ENCODE measurements around the gene PLN.

Gene PLN

DNA sequence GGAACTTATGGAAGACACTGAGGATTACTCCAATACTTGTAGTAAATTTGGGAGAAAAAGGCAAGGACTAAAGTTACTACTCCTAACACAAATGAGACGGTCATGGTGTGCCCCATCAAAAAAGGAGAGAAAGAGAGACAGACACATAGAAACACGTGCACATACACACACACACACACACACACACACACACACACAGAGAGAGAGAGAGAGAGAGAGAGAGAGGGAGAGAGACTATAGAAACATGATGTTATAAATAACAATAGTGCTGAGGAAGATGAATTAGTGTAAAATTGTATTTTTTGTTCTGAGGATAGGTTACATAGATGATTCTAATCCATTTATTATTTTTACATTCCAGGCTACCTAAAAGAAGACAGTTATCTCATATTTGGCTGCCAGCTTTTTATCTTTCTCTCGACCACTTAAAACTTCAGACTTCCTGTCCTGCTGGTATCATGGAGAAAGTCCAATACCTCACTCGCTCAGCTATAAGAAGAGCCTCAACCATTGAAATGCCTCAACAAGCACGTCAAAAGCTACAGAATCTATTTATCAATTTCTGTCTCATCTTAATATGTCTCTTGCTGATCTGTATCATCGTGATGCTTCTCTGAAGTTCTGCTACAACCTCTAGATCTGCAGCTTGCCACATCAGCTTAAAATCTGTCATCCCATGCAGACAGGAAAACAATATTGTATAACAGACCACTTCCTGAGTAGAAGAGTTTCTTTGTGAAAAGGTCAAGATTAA is 10.5 kb downstream of the PLN start:
- no peak overlapping the region for H3K27ac ChIP-seq (ENCODE audit: low read length)
- H3K27me3 ChIP-seq (ENCODE audit: control insufficient read depth, insufficient read depth, low read length) = no peaks in the 10 kb centered on the region
- H3K9me3 ChIP-seq (ENCODE audit: control insufficient read depth, insufficient read depth, low read length) = no peaks in the 10 kb centered on the region
- H3K36me3 ChIP-seq (ENCODE audit: control insufficient read depth, insufficient read depth, low read length) = no peaks in the 10 kb centered on the region
- H3K4me1 ChIP-seq (ENCODE audit: control insufficient read depth, insufficient read depth, low read length) = no peaks in the 10 kb centered on the region
- H3K4me3 ChIP-seq (ENCODE audit: low read length) = no peak overlapping the region
- WGBS (ENCODE audit: insufficient coverage, insufficient read length) = no CpG with 5 or more reads among the region's 6 CpGs
- no peak for DNase-seq (ENCODE audit: low read depth, low spot score)

DNA sequence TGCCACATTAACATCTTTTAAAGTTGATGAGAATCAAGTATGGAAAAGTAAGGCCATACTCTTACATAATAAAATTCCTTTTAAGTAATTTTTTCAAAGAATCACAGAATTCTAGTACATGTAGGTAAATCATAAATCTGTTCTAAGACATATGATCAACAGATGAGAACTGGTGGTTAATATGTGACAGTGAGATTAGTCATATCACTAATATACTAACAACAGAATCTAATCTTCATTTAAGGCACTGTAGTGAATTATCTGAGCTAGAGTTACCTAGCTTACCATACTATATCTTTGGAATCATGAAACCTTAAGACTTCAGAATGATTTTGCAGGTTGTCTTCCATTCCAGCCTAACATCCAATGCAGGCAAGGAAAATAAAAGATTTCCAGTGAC is 11.6 kb downstream of the PLN start:
- no peaks in the 10 kb centered on the region for H3K9me3 ChIP-seq (ENCODE audit: control insufficient read depth, insufficient read depth, low read length)
- no peaks in the 10 kb centered on the region for H3K4me1 ChIP-seq (ENCODE audit: control insufficient read depth, insufficient read depth, low read length)
- H3K4me3 ChIP-seq (ENCODE audit: low read length) = no peak overlapping the region
- DNase-seq (ENCODE audit: low read depth, low spot score) = no peak
- no peak overlapping the region for H3K27ac ChIP-seq (ENCODE audit: low read length)
- no peaks in the 10 kb centered on the region for H3K36me3 ChIP-seq (ENCODE audit: control insufficient read depth, insufficient read depth, low read length)
- H3K27me3 ChIP-seq (ENCODE audit: control insufficient read depth, insufficient read depth, low read length) = no peaks in the 10 kb centered on the region

DNA sequence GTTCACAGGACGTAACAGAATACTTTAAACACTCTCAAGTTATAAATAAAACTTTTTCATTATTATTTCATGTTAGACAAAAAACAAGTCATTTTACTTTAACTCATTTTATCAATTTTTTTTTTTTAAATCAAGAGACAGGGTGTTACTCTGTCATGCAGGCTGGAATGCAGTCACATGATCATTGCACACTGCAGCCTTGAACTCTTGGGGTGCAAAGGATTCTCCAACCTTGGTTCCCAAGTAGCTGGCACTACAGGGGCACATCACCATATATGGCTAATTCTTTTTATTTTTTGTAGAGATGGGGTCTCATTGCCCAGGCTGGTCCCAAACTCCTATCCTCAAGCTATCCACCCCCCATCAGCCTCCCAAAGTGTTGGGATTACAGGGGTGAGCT is 14.2 kb downstream of the PLN start:
- no peak overlapping the region for H3K27ac ChIP-seq (ENCODE audit: low read length)
- H3K9me3 ChIP-seq (ENCODE audit: control insufficient read depth, insufficient read depth, low read length) = no peaks in the 10 kb centered on the region
- no CpG with 5 or more reads among the region's 1 CpG for WGBS (ENCODE audit: insufficient coverage, insufficient read length)
- no peak overlapping the region for H3K4me3 ChIP-seq (ENCODE audit: low read length)
- peaks cover 2% of the 10 kb centered on the region; the same call in 1 of the 2 replicates for H3K4me1 ChIP-seq (ENCODE audit: control insufficient read depth, insufficient read depth, low read length)
- no peak for DNase-seq (ENCODE audit: low read depth, low spot score)
- H3K36me3 ChIP-seq (ENCODE audit: control insufficient read depth, insufficient read depth, low read length) = no peaks in the 10 kb centered on the region
- H3K27me3 ChIP-seq (ENCODE audit: control insufficient read depth, insufficient read depth, low read length) = no peaks in the 10 kb centered on the region

GRCh38 chr6:118562959-118563358 is 14.9 kb downstream of the PLN start:
- Histone ChIP-seq H3K27ac (ENCODE audit: low read length) (no peak overlapping the region), H3K36me3 (ENCODE audit: control insufficient read depth, insufficient read depth, low read length) (no peaks in the 10 kb centered on the region), H3K27me3 (ENCODE audit: control insufficient read depth, insufficient read depth, low read length) (no peaks in the 10 kb centered on the region), H3K9me3 (ENCODE audit: control insufficient read depth, insufficient read depth, low read length) (no peaks in the 10 kb centered on the region), H3K4me1 (ENCODE audit: control insufficient read depth, insufficient read depth, low read length) (peaks cover 2% of the 10 kb centered on the region; the same call in 1 of the 2 replicates), H3K4me3 (ENCODE audit: low read length) (no peak overlapping the region)
- DNase-seq (ENCODE audit: low read depth, low spot score) = no peak
- WGBS (ENCODE audit: insufficient coverage, insufficient read length) = no CpG with 5 or more reads among the region's 1 CpG

- Histone ChIP-seq H3K9me3 (ENCODE audit: control insufficient read depth, insufficient read depth, low read length) (no peaks in the 10 kb centered on the region), H3K27ac (ENCODE audit: low read length) (no peak overlapping the region), H3K4me3 (ENCODE audit: low read length) (no peak overlapping the region), H3K27me3 (ENCODE audit: control insufficient read depth, insufficient read depth, low read length) (no peaks in the 10 kb centered on the region), H3K4me1 (ENCODE audit: control insufficient read depth, insufficient read depth, low read length) (peaks cover 2% of the 10 kb centered on the region; the same call in 1 of the 2 replicates), H3K36me3 (ENCODE audit: control insufficient read depth, insufficient read depth, low read length) (no peaks in the 10 kb centered on the region)
- peak; percentile 18 for DNase-seq (ENCODE audit: low read depth, low spot score)
- WGBS (ENCODE audit: insufficient coverage, insufficient read length) = no CpG with 5 or more reads among the region's 5 CpGs
These were observed 17.3 kb downstream of the PLN start for GRCh38 chr6:118565311-118565960.

DNA sequence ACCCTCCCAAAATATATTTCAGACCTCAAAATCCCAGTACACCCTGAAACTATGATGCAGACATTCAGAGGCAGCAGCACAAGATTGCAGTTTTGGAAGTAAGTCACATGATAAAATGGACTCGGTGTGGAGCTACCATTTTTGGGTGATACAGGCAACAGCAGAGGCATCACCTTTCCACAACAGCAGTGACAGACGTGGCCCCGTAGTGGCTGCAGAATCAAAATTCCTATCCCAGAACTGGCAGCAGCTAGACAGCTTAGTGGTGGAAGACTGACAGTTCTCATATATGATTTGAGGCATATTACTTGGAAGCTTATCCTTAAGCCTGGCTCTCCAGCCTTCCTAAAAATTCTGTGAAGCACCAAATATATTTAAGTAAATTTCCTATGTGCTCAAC is 19.9 kb downstream of the PLN start:
- DNase-seq (ENCODE audit: low read depth, low spot score) = no peak
- no peaks in the 10 kb centered on the region for H3K27me3 ChIP-seq (ENCODE audit: control insufficient read depth, insufficient read depth, low read length)
- H3K4me1 ChIP-seq (ENCODE audit: control insufficient read depth, insufficient read depth, low read length) = peaks cover 2% of the 10 kb centered on the region; the same call in 1 of the 2 replicates
- H3K27ac ChIP-seq (ENCODE audit: low read length) = no peak overlapping the region
- no peaks in the 10 kb centered on the region for H3K36me3 ChIP-seq (ENCODE audit: control insufficient read depth, insufficient read depth, low read length)
- no peak overlapping the region for H3K4me3 ChIP-seq (ENCODE audit: low read length)
- H3K9me3 ChIP-seq (ENCODE audit: control insufficient read depth, insufficient read depth, low read length) = no peaks in the 10 kb centered on the region
- WGBS (ENCODE audit: insufficient coverage, insufficient read length) = no CpG with 5 or more reads among the region's 3 CpGs

DNA sequence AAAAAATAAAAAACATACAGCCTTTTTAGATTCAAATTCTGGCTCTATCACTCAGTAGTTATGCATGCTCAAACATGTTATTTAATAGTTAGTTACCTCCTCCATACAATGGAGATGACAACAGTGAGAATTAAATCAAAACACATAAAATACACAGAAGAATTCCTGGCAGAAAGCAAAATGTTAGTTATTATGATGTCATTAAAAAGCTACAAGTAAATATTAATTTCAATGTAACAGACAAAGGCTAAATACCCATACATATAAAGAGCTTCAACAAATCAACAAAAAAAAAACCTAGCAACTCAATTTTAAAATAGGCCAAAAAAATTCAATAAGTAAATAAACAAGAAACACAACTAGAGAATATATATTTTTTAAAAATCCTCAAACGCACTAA is 21.4 kb downstream of the PLN start:
- DNase-seq (ENCODE audit: low read depth, low spot score) = no peak
- Histone ChIP-seq H3K27me3 (ENCODE audit: control insufficient read depth, insufficient read depth, low read length) (no peaks in the 10 kb centered on the region), H3K27ac (ENCODE audit: low read length) (no peak overlapping the region), H3K36me3 (ENCODE audit: control insufficient read depth, insufficient read depth, low read length) (no peaks in the 10 kb centered on the region), H3K9me3 (ENCODE audit: control insufficient read depth, insufficient read depth, low read length) (no peaks in the 10 kb centered on the region; the same call in 1 of the 2 replicates), H3K4me1 (ENCODE audit: control insufficient read depth, insufficient read depth, low read length) (peaks cover 2% of the 10 kb centered on the region; the same call in 1 of the 2 replicates), H3K4me3 (ENCODE audit: low read length) (no peak overlapping the region)
- 100% methylated on average over 1 of the region's 1 CpG for WGBS (ENCODE audit: insufficient coverage, insufficient read length)

DNA sequence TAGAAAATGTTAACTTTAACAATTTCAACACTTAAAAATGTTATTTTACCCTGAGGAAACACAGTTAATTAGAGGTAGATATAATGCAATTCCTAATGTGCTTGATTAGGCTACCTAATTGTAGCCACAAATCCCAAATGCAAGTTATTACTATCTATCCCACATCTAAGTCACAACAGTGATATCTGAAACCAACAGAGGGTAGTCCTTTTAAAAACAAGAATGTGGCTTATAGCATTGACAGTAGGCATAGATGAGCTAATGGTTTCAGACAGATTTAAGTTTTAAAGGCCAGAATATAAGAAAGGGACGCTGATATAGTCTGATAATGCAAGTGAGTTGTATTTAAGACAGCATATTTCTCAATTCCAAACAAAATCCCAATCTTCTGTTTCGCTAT is 23.0 kb downstream of the PLN start:
- Histone ChIP-seq H3K4me1 (ENCODE audit: control insufficient read depth, insufficient read depth, low read length) (no peaks in the 10 kb centered on the region), H3K27ac (ENCODE audit: low read length) (no peak overlapping the region), H3K4me3 (ENCODE audit: low read length) (no peak overlapping the region), H3K9me3 (ENCODE audit: control insufficient read depth, insufficient read depth, low read length) (no peaks in the 10 kb centered on the region; the same call in 1 of the 2 replicates), H3K36me3 (ENCODE audit: control insufficient read depth, insufficient read depth, low read length) (no peaks in the 10 kb centered on the region), H3K27me3 (ENCODE audit: control insufficient read depth, insufficient read depth, low read length) (no peaks in the 10 kb centered on the region)
- WGBS (ENCODE audit: insufficient coverage, insufficient read length) = no CpG with 5 or more reads among the region's 2 CpGs
- no peak for DNase-seq (ENCODE audit: low read depth, low spot score)

DNA sequence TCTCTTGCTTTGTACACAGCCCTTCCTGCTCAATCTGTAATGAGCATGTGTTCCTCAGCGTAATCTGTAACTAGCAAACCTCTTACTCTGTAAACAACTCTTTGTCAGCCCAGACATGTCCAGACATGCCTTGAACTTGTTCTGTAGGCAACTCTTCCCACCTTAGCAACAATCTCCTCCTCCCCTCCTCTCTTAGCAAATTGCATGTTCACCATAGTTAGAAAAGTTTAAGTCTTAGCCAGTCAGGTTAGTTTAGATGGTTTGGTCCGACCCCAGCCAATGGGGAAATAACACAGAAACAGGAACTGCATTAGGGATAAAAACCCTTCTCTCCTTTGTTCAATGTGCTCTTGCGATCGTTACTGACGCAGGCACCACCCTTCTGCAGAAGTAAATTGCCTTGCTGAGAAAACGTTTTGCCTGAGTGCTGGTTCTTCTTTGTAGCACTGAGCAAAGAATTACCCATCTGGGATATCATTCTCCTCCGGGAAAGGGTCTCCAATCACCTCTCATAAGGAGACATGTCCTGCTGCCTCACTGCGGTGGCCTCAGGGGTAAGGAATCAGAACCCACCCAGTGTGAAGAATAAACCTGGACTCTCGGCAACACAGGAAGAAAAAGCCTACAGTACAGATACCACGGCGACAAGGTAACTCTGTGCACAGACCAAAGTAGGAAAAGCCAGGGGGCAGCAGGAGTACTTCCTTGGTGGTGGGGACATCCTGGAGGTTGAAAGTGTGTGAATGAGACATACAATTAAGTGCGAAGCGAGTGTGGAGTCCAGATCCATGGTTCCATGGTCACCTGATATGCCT is 26.2 kb downstream of the PLN start:
- no peak for DNase-seq (ENCODE audit: low read depth, low spot score)
- H3K27me3 ChIP-seq (ENCODE audit: control insufficient read depth, insufficient read depth, low read length) = no peaks in the 10 kb centered on the region
- H3K4me3 ChIP-seq (ENCODE audit: low read length) = no peak overlapping the region
- no CpG with 5 or more reads among the region's 13 CpGs for WGBS (ENCODE audit: insufficient coverage, insufficient read length)
- no peaks in the 10 kb centered on the region for H3K36me3 ChIP-seq (ENCODE audit: control insufficient read depth, insufficient read depth, low read length)
- H3K4me1 ChIP-seq (ENCODE audit: control insufficient read depth, insufficient read depth, low read length) = no peaks in the 10 kb centered on the region
- no peaks in the 10 kb centered on the region; the same call in 1 of the 2 replicates for H3K9me3 ChIP-seq (ENCODE audit: control insufficient read depth, insufficient read depth, low read length)
- H3K27ac ChIP-seq (ENCODE audit: low read length) = no peak overlapping the region

DNA sequence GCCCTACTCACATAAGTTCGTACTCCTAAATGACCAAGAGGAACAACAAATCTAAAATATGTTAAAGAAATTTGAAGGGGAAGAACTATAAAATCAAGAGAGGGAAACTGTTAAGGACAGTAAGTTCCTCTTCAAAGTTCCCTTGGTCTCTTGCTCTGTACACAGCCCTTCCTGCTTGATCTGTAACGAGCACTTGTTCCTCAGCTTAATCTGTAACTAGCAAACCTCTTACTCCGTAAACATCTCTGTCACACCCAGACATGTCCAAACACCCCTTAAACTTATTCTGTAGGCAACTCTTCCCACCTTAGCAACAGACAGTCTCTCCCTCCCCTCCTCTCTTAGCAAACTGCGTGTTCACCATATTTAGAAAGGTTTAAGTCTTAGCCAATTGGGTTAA is 29.9 kb downstream of the PLN start:
- no peaks in the 10 kb centered on the region; the same call in 1 of the 2 replicates for H3K9me3 ChIP-seq (ENCODE audit: control insufficient read depth, insufficient read depth, low read length)
- H3K36me3 ChIP-seq (ENCODE audit: control insufficient read depth, insufficient read depth, low read length) = no peaks in the 10 kb centered on the region
- H3K4me3 ChIP-seq (ENCODE audit: low read length) = no peak overlapping the region
- no peaks in the 10 kb centered on the region for H3K27me3 ChIP-seq (ENCODE audit: control insufficient read depth, insufficient read depth, low read length)
- H3K27ac ChIP-seq (ENCODE audit: low read length) = no peak overlapping the region
- no peaks in the 10 kb centered on the region for H3K4me1 ChIP-seq (ENCODE audit: control insufficient read depth, insufficient read depth, low read length)
- no CpG with 5 or more reads among the region's 4 CpGs for WGBS (ENCODE audit: insufficient coverage, insufficient read length)
- DNase-seq (ENCODE audit: low read depth, low spot score) = no peak
